HG03439 (cell line): ENCODE measurements around the gene FLVCR1.

Experiments
- ATAC-seq: cut with Tn5 transposase; IDR thresholded peaks from one replicate; pipeline ENCODE4 v1.9.1; 2021; ENCODE audit warnings: mild to moderate bottlenecking, moderate library complexity; ENCODE audit not compliant: unreplicated experiment

The FLVCR1 gene

GRCh38 chr1:212943393-212943710 is 85.3 kb downstream of the FLVCR1 start:
- no peak for ATAC-seq

- no peak for ATAC-seq
Measured at GRCh38 chr1:212944229-212944901, 86.3 kb downstream of the FLVCR1 start.

GRCh38 chr1:212945056-212945455 is 87.0 kb downstream of the FLVCR1 start:
- no peak for ATAC-seq

- no peak for ATAC-seq
Measured at GRCh38 chr1:212945463-212946160, 87.5 kb downstream of the FLVCR1 start.

GRCh38 chr1:212946872-212947271 is 88.8 kb downstream of the FLVCR1 start:
- ATAC-seq: no peak
